NCI-H2196 (cell line): ENCODE measurements around the gene CSMD2.

Experiments used
- DNase-seq: peaks from one replicate; lab custom pipeline; 2025; ENCODE audit not compliant: unreplicated experiment; lab: John Stamatoyannopoulos, UW

The CSMD2 gene

DNA sequence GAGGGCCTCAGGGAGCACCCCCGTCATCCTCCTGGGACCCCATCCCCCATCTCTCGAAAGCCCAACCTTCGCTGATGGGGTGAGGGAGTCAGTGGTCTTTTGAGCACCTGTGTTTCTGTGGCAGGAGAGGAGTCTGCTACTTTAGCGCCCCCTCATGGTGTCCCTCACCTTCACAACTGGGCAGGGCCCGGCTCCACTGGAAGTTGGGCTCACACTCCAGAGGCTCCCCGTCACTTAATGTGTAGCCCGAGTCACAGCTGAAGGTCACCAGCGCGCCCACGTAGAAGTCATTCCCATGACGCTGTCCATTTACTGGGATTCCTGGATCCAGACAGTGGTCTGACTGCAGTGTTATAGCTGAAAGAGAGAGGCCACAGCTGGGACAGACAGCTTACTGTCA, 440.7 kb downstream of the CSMD2 start:
- DNase-seq, result no peak

- no peak for DNase-seq
Measured at GRCh38 chr1:33723251-33723650, 441.8 kb downstream of the CSMD2 start.

DNA sequence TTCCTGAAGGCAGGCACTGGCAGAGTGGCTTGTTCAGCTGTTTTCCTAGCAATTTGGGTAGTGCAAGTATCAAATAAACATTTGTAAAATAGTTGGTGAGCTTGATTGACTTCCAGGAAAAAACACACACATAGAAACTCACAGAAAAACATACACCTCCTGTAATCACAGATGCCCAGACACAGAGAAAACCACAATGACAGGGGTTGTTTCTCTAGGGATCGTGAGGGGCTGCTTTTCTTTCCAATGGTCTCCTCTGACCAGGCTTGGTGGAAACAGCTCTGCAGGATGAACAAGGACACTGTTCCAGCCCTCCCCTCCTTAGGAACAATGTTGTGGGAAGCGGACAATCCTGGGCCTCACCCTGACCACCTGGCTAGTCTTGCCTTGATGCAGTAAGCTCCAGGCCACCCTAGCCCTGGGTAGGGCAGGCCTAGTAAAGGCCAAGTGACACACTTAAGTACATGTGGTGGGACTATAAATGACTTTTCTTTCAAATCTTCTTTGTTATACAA, 443.7 kb downstream of the CSMD2 start:
- DNase-seq, result no peak

DNA sequence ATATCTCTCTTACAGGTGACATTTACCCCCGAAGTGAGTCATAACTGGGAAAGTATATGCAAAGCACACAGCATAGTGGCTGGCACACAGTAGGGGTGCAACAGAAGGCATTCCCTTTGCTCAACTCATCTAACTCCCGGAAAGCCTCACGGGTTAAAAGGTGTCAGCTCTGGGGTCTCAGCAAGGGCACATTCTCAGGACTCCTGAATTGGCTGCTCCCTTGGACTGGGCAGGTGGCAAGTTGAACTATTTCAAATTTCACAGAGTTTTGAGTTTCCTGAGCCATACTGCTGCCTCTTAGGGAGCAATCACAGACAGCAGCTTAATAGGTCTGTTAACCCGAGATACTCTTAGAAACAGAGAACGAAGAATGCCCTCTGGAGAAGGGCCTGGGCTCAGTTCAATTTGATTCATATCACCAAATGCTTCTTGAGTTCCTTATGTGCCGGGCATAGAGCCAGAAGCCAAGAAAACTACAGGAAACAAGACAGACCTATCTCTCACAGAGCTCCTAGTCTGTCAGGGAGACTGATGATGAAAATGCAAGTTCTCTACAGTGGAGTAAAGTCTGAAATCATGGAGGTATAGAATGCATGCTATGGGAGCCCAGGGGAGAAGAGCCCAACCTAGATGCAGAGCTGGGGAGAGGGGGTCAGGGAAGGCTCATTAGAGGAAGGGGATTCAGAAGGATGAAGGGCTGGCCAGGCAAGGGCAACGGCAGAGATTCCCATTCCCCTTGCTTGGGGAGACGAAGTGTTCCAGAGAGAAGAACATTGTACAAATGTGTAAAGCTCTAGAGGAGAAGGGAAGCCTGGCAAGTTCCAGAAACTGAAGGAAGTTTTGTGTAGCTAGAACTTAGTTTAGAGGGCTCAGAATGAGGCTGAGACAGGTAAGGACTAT, 445.0 kb downstream of the CSMD2 start:
- DNase-seq, result no peak

DNA sequence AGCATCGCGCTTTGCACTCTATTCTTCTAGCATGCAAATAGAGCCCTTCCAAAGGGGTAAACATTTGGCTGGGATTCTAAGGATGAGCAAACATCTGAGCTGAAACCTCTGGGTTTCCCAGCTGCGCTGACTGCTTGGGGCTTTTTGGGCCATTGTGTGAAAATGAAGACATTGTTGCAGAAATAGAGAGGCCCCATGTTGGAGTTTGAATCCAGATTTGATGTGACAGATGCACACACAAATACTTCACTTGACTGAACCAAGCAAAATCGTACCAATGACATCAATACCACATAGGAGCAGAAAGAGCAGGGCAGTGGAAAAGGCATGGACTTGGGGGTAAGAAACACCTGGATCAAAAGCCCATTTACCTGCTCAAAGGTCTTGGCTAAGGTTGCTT, 445.7 kb downstream of the CSMD2 start:
- DNase-seq, result no peak

GRCh38 chr1:33718186-33718585, 446.8 kb downstream of the CSMD2 start:
- DNase-seq, result no peak

- DNase-seq, result no peak
Measured at GRCh38 chr1:33716976-33717688, 447.9 kb downstream of the CSMD2 start.

- no peak for DNase-seq
Measured at GRCh38 chr1:33715195-33715811, 449.7 kb downstream of the CSMD2 start.

DNA sequence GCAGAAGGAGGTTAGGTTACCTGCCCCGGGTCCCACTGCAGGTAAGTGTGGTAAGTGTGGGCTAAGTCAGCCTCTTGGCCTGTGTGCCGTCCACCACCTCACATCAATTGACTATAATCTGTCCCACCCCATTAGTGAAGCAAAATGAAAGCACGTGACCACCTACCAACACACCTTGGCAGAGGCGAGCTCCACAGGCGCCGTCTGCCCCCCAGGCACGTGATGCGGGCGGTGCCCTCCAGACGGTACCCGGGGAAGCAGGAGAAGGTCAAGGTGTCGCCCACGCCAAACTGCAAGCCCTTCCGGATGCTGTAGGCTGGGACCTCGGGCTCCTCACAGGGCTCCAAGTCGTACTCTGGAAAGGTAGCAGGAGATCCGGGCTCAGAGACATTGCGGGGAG, 450.6 kb downstream of the CSMD2 start:
- no peak for DNase-seq

DNA sequence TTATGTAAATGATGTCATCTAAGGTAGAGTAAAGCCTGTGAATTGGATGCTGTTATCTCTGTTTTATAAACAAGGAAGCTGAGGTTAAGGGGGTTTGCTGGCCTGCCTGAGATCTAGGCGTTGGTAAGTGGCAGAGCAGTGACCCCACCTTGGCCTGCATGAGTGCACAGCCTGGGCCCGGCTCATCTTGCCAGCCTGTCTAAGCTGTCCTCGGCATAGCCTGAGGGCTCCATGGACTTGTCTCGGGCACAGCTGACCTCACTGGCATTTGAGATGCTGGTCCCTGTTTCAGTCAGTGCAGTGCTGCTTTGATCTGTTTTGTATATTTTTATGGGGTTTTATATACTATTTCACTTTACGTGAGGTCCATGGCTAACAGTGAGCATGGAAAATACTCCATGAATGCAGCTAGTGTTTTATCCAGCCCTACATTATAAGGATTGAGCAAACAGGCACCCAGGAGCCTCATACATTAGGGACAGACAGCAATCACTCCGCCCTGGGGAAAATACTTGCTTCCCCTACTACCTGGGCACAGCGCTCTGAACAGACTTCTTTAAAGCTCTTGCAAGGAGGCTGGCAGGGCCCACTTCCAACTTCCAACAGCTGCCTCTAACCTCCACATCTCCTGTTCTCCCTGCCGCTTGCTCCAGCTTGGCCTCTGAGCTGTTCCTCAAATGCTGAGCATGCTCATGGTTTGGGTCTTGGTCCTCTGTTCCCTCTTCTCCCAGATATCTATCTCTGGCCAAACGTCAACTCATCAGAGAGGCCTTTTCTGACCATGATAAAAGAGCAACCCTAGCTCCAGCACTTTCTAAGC, 451.8 kb downstream of the CSMD2 start:
- no peak for DNase-seq

- no peak for DNase-seq
Measured at GRCh38 chr1:33712186-33712585, 452.8 kb downstream of the CSMD2 start.

DNA sequence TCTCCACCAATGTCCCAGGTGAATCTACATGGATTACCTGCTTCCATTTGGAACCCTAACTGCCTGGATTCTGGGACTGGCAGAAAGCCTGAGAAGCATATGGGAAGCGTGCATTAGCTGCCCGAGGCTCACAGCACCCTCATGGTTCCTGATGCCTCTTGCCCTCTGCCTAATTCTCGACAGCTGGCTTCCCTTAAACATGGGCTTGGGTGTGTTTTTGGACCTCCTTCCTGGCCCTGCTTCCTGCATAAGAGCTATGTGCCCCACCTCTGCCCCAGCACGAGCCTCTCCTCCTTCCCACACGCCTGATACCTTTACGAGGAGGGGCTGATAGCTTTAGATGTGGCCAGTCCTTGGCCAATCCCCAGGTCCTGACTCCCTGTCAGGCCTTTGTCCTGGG, 453.5 kb downstream of the CSMD2 start:
- no peak for DNase-seq

GRCh38 chr1:33710967-33711366, 454.1 kb downstream of the CSMD2 start:
- DNase-seq, result no peak

GRCh38 chr1:33709783-33710718, 455.0 kb downstream of the CSMD2 start:
- no peak for DNase-seq

DNA sequence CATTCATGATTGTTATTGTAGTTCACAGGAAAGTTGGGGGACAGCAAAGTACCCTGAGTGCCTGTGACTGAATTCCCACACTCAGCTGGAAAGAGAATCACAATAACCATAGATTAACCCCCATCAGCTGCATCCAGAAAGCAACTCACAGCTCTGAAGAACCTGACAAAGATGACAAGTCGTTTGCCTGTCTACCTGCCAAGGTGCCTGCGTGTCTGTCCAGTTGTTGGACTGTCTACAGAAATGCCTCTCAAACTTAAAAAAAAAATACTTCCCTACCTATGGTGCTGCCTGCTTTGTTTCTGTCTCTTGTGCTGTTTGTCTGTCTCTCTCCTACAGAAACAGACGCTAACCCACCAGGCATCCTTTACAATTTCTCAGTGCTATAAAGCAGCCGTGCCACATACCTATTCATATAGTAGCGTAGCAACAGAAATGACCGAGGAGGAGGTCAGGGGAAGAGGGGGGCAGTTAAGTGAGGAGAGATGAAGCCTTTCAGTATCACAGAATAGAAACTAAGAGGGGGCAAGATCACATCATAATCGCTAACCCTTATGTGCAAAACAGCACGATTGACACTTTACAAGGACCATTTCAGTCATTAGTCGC, 455.8 kb downstream of the CSMD2 start:
- no peak for DNase-seq

DNA sequence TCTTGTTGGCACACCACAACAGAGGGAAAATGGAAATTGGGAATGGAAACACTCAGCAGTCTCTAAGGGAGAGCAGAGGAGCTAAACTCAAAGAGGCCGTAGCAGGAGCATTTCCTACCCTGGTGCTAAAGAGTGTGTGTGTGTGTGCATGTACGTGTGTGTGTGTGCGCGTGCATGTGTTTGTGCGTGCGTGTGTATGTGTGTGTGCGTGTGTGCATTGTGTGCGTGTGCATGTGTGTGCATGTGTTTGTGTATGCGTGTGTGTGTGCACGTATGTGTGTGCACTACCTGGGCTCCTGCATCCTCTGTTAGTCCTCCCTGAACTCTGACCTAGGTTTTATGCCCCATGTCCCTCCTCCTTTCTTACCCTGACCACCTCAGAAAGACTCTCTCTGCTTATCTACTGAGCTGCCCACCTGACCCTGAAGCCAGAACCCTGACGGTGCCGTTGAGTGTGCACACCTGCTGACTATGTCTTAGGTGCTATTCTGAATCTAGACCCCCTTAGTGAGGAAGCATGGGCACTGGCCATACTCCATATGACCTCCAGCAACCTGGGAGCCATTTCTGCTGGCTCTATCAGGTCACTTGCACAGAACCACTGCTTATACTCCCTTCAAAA, 458.3 kb downstream of the CSMD2 start:
- no peak for DNase-seq

GRCh38 chr1:33703464-33703863, 461.6 kb downstream of the CSMD2 start:
- no peak for DNase-seq

DNA sequence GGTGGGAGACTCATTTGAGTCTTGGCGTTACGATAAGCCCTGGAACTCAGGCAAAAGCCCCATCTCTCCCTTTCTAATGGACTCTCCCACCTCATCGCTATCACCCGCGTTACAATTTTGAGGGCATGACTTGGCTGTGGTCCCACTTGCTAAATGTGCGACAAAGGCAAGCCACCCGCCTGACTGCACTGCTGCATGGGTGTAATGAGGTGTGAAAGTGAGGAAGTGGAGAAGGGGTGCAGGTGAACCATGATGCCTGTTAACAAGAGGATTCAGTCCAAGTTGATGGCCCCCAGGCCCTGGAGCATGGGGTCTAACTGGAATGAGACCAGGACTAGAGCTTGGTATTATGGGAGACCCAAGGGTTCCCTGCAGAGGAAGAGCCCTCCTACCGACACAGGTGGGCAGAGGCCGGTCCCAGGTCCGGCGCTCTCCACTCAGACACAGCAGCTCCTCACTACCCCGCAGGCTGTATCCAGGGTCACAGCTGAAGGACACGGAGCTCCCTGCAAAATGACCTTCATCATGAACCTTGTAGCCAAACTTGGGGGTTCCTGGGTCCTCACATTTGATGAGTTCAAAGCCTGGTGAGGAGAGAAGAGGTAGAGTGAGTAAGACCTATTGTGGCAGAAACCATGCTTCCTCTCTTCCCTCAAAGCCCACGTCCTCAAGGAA, 466.5 kb downstream of the CSMD2 start:
- no peak for DNase-seq
